Measurements from ENCODE around the gene DNLZ. TPM values are rescaled to one million over a fixed set of nuclear protein-coding genes. Genes with fewer than 3 reads are reported as not detected.

DNLZ gene
- polyA plus RNA-seq, 1 donor, result 17.0 TPM

GRCh38 chr9:136310273-136311030, 53.1 kb downstream of the DNLZ start:
- WGBS (ENCODE audit: insufficient coverage, low lambda C conversion rate), result no CpG with 5 or more reads among the region's 28 CpGs
- Histone ChIP-seq H3K27me3 (ENCODE audit: control insufficient read depth, insufficient read depth, low read length) (no peaks in the 10 kb centered on the region), H3K36me3 (ENCODE audit: control insufficient read depth, insufficient read depth, low read length) (no peaks in the 10 kb centered on the region), H3K4me1 (ENCODE audit: control insufficient read depth, insufficient read depth, low read length) (peaks cover 15% of the 10 kb centered on the region), H3K4me3 (ENCODE audit: low read length) (peak overlapping the region; percentile 11), H3K9me3 (ENCODE audit: control insufficient read depth, low read depth, low read length) (peaks cover 19% of the 10 kb centered on the region), H3K27ac (ENCODE audit: low read length) (no peak overlapping the region)
- peak; percentile 63 to 82 for DNase-seq

GRCh38 chr9:136309806-136310220, 53.7 kb downstream of the DNLZ start:
- DNase-seq, result no peak
- H3K27ac ChIP-seq (ENCODE audit: low read length), result no peak overlapping the region
- no CpG with 5 or more reads among the region's 5 CpGs for WGBS (ENCODE audit: insufficient coverage, low lambda C conversion rate)
- H3K4me1 ChIP-seq (ENCODE audit: control insufficient read depth, insufficient read depth, low read length), result peaks cover 15% of the 10 kb centered on the region
- H3K36me3 ChIP-seq (ENCODE audit: control insufficient read depth, insufficient read depth, low read length), result no peaks in the 10 kb centered on the region
- peaks cover 19% of the 10 kb centered on the region for H3K9me3 ChIP-seq (ENCODE audit: control insufficient read depth, low read depth, low read length)
- H3K4me3 ChIP-seq (ENCODE audit: low read length), result no peak overlapping the region
- H3K27me3 ChIP-seq (ENCODE audit: control insufficient read depth, insufficient read depth, low read length), result no peaks in the 10 kb centered on the region

Other genes starting within 250 kb of the DNLZ start
- 36.2 TPM for gene TMEM250, start 244.9 kb downstream of the DNLZ start, polyA plus RNA-seq
- gene LHX3, start 158.6 kb downstream of the DNLZ start, polyA plus RNA-seq, result not detected
- gene QSOX2, start 117.9 kb downstream of the DNLZ start, polyA plus RNA-seq, result 11.9 TPM
- gene CCDC187, start 59.6 kb downstream of the DNLZ start, polyA plus RNA-seq, result 2.0 TPM
- 39.9 TPM for gene GPSM1, start 36.2 kb downstream of the DNLZ start, polyA plus RNA-seq
- 2.4 TPM for gene CARD9, start 9.9 kb upstream of the DNLZ start, polyA plus RNA-seq
- 11.3 TPM for gene SNAPC4, start 36.4 kb upstream of the DNLZ start, polyA plus RNA-seq
- gene ENTR1, start 46.9 kb upstream of the DNLZ start, polyA plus RNA-seq, result 50.1 TPM
- gene PMPCA, start 46.9 kb upstream of the DNLZ start, polyA plus RNA-seq, result 64.7 TPM
- gene INPP5E, start 76.1 kb upstream of the DNLZ start, polyA plus RNA-seq, result 12.8 TPM
- 51.4 TPM for gene SEC16A, start 119.3 kb upstream of the DNLZ start, polyA plus RNA-seq
- gene NOTCH1, start 182.3 kb upstream of the DNLZ start, polyA plus RNA-seq, result 13.4 TPM

Data from large intestine (tissue), 3 donors.